GM10266 (cell line): ENCODE measurements around the gene MAVS.

Experiments
- DNase-seq: peaks from one replicate; pipeline ENCODE4 v3.0.0; 2012; ENCODE audit errors: extremely low spot score
- TF ChIP-seq, protein P1 (sequence below): IDR thresholded peaks from 2 replicates; pipeline ENCODE4 v1.5.1; 2012; ENCODE audit warnings: mild to moderate bottlenecking, low read depth; ENCODE audit not compliant: control insufficient read depth, insufficient read depth; ENCODE audit errors: missing control alignments

The MAVS gene

DNA sequence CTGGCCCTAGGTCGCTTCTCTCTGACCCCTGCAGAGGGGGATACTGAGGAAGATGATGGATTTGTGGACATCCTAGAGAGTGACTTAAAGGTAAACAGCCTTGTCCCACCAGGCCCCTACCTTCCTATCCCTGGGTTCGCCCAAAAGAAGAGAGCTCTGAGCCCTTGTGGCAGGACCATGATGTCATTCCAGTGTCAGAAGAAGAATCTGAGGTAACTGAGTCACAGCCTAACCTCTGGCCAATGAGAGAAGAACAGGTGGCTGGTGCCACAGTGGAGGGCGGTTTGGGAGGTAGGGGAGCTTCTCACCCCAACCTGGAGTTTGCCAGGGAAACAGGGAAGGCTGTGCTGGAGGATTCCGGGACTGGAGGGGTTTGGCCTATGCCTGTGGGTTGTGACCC lies 45.3 kb upstream of the MAVS start:
- DNase-seq = no peak
- TF ChIP-seq, protein P1, sequence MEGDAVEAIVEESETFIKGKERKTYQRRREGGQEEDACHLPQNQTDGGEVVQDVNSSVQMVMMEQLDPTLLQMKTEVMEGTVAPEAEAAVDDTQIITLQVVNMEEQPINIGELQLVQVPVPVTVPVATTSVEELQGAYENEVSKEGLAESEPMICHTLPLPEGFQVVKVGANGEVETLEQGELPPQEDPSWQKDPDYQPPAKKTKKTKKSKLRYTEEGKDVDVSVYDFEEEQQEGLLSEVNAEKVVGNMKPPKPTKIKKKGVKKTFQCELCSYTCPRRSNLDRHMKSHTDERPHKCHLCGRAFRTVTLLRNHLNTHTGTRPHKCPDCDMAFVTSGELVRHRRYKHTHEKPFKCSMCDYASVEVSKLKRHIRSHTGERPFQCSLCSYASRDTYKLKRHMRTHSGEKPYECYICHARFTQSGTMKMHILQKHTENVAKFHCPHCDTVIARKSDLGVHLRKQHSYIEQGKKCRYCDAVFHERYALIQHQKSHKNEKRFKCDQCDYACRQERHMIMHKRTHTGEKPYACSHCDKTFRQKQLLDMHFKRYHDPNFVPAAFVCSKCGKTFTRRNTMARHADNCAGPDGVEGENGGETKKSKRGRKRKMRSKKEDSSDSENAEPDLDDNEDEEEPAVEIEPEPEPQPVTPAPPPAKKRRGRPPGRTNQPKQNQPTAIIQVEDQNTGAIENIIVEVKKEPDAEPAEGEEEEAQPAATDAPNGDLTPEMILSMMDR = no peak

DNA sequence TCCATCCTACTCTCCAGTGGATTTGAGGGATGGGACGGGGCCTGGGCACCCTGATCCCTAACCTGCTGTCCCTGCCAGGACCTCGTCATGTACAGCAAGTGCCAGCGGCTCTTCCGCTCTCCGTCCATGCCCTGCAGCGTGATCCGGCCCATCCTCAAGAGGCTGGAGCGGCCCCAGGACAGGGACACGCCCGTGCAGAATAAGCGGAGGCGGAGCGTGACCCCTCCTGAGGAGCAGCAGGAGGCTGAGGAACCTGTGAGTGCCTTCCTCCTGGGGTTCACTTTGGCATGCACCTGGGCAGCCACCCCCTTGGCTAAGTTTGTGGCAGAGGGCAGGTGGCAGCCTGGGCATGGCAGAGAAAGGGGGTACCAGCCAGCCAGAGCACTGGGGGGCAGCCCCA lies 44.8 kb upstream of the MAVS start:
- no peak for DNase-seq
- TF ChIP-seq, protein P1 = no peak

DNA sequence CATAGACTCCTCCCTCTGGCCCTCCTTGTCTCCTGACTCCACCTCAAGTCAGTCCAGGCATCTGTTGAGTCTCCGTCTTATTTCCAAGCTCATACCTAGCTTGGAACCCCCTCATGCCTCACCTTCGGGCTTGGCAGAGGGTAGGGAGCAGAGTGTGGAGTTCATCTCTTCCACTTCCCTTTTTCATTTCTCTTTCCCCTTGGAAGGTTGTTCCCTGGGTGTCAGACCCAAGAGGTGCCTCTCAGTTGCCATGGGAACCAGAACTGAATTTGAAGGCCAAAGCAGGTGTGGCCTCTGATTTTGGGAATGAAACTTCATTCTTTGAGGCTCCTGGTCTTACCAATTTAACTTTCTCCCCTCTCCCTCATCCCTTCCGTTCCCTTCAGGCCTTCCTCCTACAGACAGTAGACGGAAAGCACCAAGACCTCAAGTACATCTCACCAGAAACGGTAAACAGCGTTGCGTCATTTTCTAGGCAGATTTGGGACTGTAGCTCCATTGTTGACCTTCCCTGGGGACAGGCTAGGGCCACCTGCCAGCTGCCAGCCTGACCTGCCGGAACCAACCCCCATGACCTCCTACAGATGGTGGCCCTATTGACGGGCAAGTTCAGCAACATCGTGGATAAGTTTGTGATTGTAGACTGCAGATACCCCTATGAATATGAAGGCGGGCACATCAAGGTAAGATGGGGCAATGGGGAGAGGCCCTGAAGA lies 44.0 kb upstream of the MAVS start:
- TF ChIP-seq, protein P1 = no peak
- no peak for DNase-seq

DNA sequence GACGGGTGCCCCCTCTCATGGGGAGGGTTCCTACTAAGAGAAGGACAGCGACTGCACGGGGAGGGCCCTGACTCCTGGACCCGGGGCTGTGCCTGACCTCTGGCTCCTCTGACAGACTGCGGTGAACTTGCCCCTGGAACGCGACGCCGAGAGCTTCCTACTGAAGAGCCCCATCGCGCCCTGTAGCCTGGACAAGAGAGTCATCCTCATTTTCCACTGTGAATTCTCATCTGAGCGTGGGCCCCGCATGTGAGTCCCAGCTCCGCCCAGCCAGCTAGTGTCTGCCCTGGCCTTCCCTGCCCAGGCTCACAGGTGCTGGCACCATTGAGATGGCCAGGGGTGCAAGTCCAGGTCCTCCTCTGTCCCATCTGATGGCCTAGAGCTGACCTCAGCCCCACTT lies 43.3 kb upstream of the MAVS start:
- TF ChIP-seq, protein P1 = no peak
- DNase-seq = no peak

DNA sequence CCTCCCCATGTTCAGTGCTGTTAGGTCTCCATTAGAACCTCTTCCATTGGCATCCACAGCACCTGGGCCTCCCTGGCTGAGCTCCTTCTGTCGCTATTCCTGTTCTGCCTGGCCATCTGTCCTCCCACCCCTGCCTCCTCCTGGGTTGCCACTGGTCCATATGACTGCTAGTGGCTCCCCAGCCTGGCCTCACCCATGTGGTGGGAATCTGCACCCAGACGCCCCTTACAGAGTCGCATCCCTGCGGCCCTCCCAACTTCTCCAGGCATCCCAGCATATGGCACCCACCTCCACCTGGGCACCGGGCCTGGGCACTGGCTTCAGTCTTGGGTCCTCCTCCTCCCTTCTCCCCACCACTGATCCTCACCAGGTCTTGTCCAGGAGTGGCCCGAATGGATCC lies 42.8 kb upstream of the MAVS start:
- TF ChIP-seq, protein P1 = no peak
- no peak for DNase-seq

DNA sequence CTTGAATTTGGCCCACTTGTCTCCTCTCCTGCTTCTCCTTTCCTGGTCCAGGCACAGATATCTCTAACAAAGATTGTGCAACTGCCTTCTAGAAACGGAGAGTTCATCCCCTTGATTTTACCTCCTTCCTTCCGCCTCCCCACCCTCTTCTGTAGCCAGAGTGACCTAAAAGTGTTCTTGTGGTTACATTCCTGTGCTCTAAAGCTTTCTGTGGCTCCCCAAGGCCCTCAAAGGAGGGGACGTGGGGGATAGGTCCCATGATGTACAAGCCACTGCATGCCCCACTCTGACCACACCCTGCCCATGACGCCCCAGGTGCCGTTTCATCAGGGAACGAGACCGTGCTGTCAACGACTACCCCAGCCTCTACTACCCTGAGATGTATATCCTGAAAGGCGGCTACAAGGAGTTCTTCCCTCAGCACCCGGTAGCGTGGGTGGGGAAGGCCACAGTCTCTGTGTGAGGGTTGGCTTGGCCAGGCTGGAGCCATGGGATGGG lies 42.3 kb upstream of the MAVS start:
- TF ChIP-seq, protein P1 = no peak
- DNase-seq = no peak

DNA sequence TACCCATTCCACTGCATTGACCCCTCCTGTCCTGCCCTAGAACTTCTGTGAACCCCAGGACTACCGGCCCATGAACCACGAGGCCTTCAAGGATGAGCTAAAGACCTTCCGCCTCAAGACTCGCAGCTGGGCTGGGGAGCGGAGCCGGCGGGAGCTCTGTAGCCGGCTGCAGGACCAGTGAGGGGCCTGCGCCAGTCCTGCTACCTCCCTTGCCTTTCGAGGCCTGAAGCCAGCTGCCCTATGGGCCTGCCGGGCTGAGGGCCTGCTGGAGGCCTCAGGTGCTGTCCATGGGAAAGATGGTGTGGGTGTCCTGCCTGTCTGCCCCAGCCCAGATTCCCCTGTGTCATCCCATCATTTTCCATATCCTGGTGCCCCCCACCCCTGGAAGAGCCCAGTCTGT lies 41.9 kb upstream of the MAVS start:
- TF ChIP-seq, protein P1 = no peak
- DNase-seq = no peak
